Testis (tissue), 3 donors: ENCODE measurements around the gene MACROD2. TPM values are rescaled to one million over a fixed set of nuclear protein-coding genes. Genes with fewer than 3 reads are reported as not detected.

ENCODE experiments used
- DNase-seq: peaks from one replicate; pipeline ENCODE4 v3.0.0-alpha.2; 2019
- H3K27ac ChIP-seq, 2 donors: fragments of 200-600 bp; sonication (generic); one replicate each; pipeline ENCODE4 v1.5.1; 2019
- H3K27me3 ChIP-seq: fragments of 200-600 bp; sonication (generic); one replicate; pipeline ENCODE4 v1.5.1; 2019
- H3K36me3 ChIP-seq: fragments of 200-600 bp; sonication (generic); one replicate; pipeline ENCODE4 v1.5.1; 2017; ENCODE audit warnings: low read depth; ENCODE audit errors: missing control alignments
- H3K4me1 ChIP-seq: fragments of 200-600 bp; sonication (generic); one replicate; pipeline ENCODE4 v1.5.1; 2019
- H3K4me3 ChIP-seq, 2 donors: fragments of 200-600 bp; sonication (generic); one replicate each; pipeline ENCODE4 v1.5.1; 2017 to 2019
- H3K9me3 ChIP-seq: fragments of 200-600 bp; sonication (generic); one replicate; pipeline ENCODE4 v1.5.1; 2017
- CTCF ChIP-seq, 3 experiments: fragments of 450-650 bp in 2 of 3; fragments of 200-600 bp in 1 of 3; sonication (generic) in 1 of 3; IDR thresholded peaks; one replicate each; pipeline ENCODE4 v1.5.1; 2016 to 2019; ENCODE audit warnings: antibody characterized with exemption in 3 of 3, mild to moderate bottlenecking in 2 of 3, moderate library complexity in 1 of 3
- POLR2A ChIP-seq: fragments of 450-650 bp; IDR thresholded peaks from one replicate; pipeline ENCODE4 v1.6.1; 2017; ENCODE audit warnings: antibody characterized with exemption, mild to moderate bottlenecking, moderate library complexity
- WGBS, 2 donors: methylation state at CpG; one replicate each; pipeline ENCODE4 v1.1.5; 2018; 5-methylcytosine and 5-hydroxymethylcytosine counted together
- intact Hi-C: fragments of 100-400 bp; cut with DNase I; formaldehyde crosslinking; loops from one replicate; pipeline ENCODE4 v1.15.1; 2023; ENCODE audit warnings: low total_unique reads
- polyA plus RNA-seq: library from polyadenylated mRNA; stranded (reverse); fragments of 350-450 nt; fragmentation: Illumina TruSeq; extraction: RNeasy Lipid Tissue Mini Kit (QIAGEN cat#74804); gene quantifications from one replicate; pipeline ENCODE4 v1.2.3, GENCODE V29; 2014; ENCODE audit warnings: low read depth, low replicate concordance; ENCODE audit not compliant: insufficient read depth
- total RNA-seq, 2 donors: library from RNA; depleted of rRNA; stranded (reverse); fragments of >200 nt; gene quantifications; one replicate each; pipeline ENCODE4 v1.2.3, GENCODE V29; 2016

Gene MACROD2
- total and polyA plus RNA-seq, 3 donors from 2014 or later: 12.6 to 20.6 (median 16.8) TPM

GRCh38 chr20:15199698-15200097, 1204.4 kb downstream of the MACROD2 start:
- intact Hi-C loops: no loop called here
- Histone ChIP-seq H3K9me3 (no peaks in the 10 kb centered on the region), H3K36me3 (no peaks in the 10 kb centered on the region), H3K27me3 (no peaks in the 10 kb centered on the region), H3K4me1 (no peaks in the 10 kb centered on the region), H3K27ac (no peak overlapping the region), H3K4me3 (no peak overlapping the region)
- TF ChIP-seq POLR2A (no peak), CTCF (IDR thresholded peaks at IDR 0.05) (no peak)
- DNase-seq: no peak
- 68 to 89% methylated on average over 1 of the region's 1 CpG for WGBS, 2 donors

GRCh38 chr20:15200147-15200565, 1204.8 kb downstream of the MACROD2 start:
- H3K4me1 ChIP-seq: no peaks in the 10 kb centered on the region
- no peak overlapping the region for H3K4me3 ChIP-seq
- no peaks in the 10 kb centered on the region for H3K9me3 ChIP-seq
- no peak for TF ChIP-seq POLR2A
- TF ChIP-seq CTCF (IDR thresholded peaks at IDR 0.05): no peak
- intact Hi-C loops: no loop called here
- no peak for DNase-seq
- H3K27ac ChIP-seq: no peak overlapping the region
- no peaks in the 10 kb centered on the region for H3K36me3 ChIP-seq
- WGBS, 2 donors: 94 to 95% methylated on average over 1 of the region's 1 CpG
- no peaks in the 10 kb centered on the region for H3K27me3 ChIP-seq

GRCh38 chr20:15201602-15202001, 1206.3 kb downstream of the MACROD2 start:
- no peak for TF ChIP-seq CTCF (IDR thresholded peaks at IDR 0.05)
- no peak for TF ChIP-seq POLR2A
- no peaks in the 10 kb centered on the region for H3K36me3 ChIP-seq
- no peak overlapping the region for H3K27ac ChIP-seq

GRCh38 chr20:15204234-15204633, 1208.9 kb downstream of the MACROD2 start:
- TF ChIP-seq CTCF (IDR thresholded peaks at IDR 0.05) (no peak), POLR2A (no peak)
- intact Hi-C loops: no loop called here
- H3K4me1 ChIP-seq: no peaks in the 10 kb centered on the region
- no peaks in the 10 kb centered on the region for H3K27me3 ChIP-seq
- H3K36me3 ChIP-seq: no peaks in the 10 kb centered on the region
- DNase-seq: no peak
- no peaks in the 10 kb centered on the region for H3K9me3 ChIP-seq
- WGBS, 2 donors: 68 to 72% methylated on average over 5 of the region's 5 CpGs
- no peak overlapping the region for H3K4me3 ChIP-seq
- no peak overlapping the region for H3K27ac ChIP-seq

More at GRCh38 chr20:15201602-15202001, 1206.3 kb downstream of the MACROD2 start:
- H3K4me3 ChIP-seq: no peak overlapping the region
- H3K9me3 ChIP-seq: no peaks in the 10 kb centered on the region
- intact Hi-C loops: no loop called here
- no peaks in the 10 kb centered on the region for H3K27me3 ChIP-seq
- 83 to 96% methylated on average over 1 of the region's 1 CpG for WGBS, 2 donors
- H3K4me1 ChIP-seq: no peaks in the 10 kb centered on the region
- DNase-seq: no peak

- Histone ChIP-seq H3K4me3 (no peak overlapping the region), H3K4me1 (no peaks in the 10 kb centered on the region), H3K36me3 (no peaks in the 10 kb centered on the region), H3K27me3 (no peaks in the 10 kb centered on the region), H3K27ac (no peak overlapping the region), H3K9me3 (no peaks in the 10 kb centered on the region)
- TF ChIP-seq POLR2A: no peak
- TF ChIP-seq CTCF (IDR thresholded peaks at IDR 0.05): no peak
- 85 to 86% methylated on average over 2 of the region's 2 CpGs for whole genome bisulfite sequencing, 2 donors
- intact Hi-C loops: no loop called here
- no peak for DNase-seq
Measured at GRCh38 chr20:15205028-15205427, 1209.7 kb downstream of the MACROD2 start.
